Renal pelvis (tissue), 4 donors: Measurements from ENCODE around the gene CAMK1D. TPM values are rescaled to one million over a fixed set of nuclear protein-coding genes. Genes with fewer than 3 reads are reported as not detected.
"Not testable (repeated sequence)": the region's sequence is repeated elsewhere in the genome, so short reads cannot be mapped to it uniquely, and the experiment has no call there.

Experiments
- DNase-seq: peaks from one replicate; pipeline ENCODE4 v3.0.0-alpha.2; 2013
- polyA plus RNA-seq, 3 donors: library from polyadenylated mRNA; unstranded; fragments of 120-200 nt; gene quantifications; one replicate each; pipeline ENCODE4 v1.2.1, GENCODE V29; 2013; ENCODE audit not compliant: insufficient read length in 3 of 3

CAMK1D gene
- polyA plus RNA-seq, 3 donors = 9.2 to 11.8 (median 10.6) TPM

GRCh38 chr10:12340371-12340770 is 9.0 kb upstream of the CAMK1D start:
- no peak for DNase-seq

- DNase-seq = no peak
These were observed 8.4 kb upstream of the CAMK1D start for GRCh38 chr10:12340937-12341336.

- no peak for DNase-seq
These were observed 7.8 kb upstream of the CAMK1D start for GRCh38 chr10:12341526-12341925.

- DNase-seq = no peak
These were observed 4.8 kb upstream of the CAMK1D start for GRCh38 chr10:12344375-12345110.

- DNase-seq = no peak
These were observed 2.6 kb upstream of the CAMK1D start for GRCh38 chr10:12346707-12347106.

- DNase-seq = no peak
These were observed 965 bp upstream of the CAMK1D start for GRCh38 chr10:12348294-12348869.

- DNase-seq = no peak
These were observed 351 bp downstream of the CAMK1D start for GRCh38 chr10:12349629-12350166.

GRCh38 chr10:12350167-12350872 is 973 bp downstream of the CAMK1D start:
- no peak for DNase-seq

GRCh38 chr10:12350925-12351324 is 1.6 kb downstream of the CAMK1D start:
- no peak for DNase-seq

GRCh38 chr10:12351447-12351846 is 2.1 kb downstream of the CAMK1D start:
- DNase-seq = no peak

GRCh38 chr10:12351889-12352288 is 2.5 kb downstream of the CAMK1D start:
- no peak for DNase-seq

- DNase-seq = no peak
These were observed 4.3 kb downstream of the CAMK1D start for GRCh38 chr10:12353399-12354242.

GRCh38 chr10:12354696-12355095 is 5.3 kb downstream of the CAMK1D start:
- DNase-seq = not testable (repeated sequence)

- DNase-seq = no peak
These were observed 6.0 kb downstream of the CAMK1D start for GRCh38 chr10:12355384-12355783.

GRCh38 chr10:12357525-12358151 is 8.3 kb downstream of the CAMK1D start:
- no peak for DNase-seq

- DNase-seq = no peak
These were observed 9.7 kb downstream of the CAMK1D start for GRCh38 chr10:12358863-12359564.

GRCh38 chr10:12360461-12360860 is 11.1 kb downstream of the CAMK1D start:
- no peak for DNase-seq

- not testable (repeated sequence) for DNase-seq
These were observed 11.8 kb downstream of the CAMK1D start for GRCh38 chr10:12361115-12361514.

- no peak for DNase-seq
These were observed 15.2 kb downstream of the CAMK1D start for GRCh38 chr10:12364559-12364958.

GRCh38 chr10:12367272-12367671 is 17.9 kb downstream of the CAMK1D start:
- no peak for DNase-seq

- no peak for DNase-seq
These were observed 20.6 kb downstream of the CAMK1D start for GRCh38 chr10:12369982-12370381.
